IMR-90 (cell line): ENCODE data around the gene FMO1. TPM values are rescaled to one million over a fixed set of nuclear protein-coding genes. Genes with fewer than 3 reads are reported as not detected.

Experiments used
- ATAC-seq: fragments of 200-7000 bp; cut with Tn5 transposase; 2 replicates; pipeline ENCODE4 v1.9.1; 2020; ENCODE audit warnings: low read depth, mild to moderate bottlenecking, moderate library complexity
- BruUV-seq: library from RNA; stranded (reverse); fragments of 400-500 nt; replicated peaks from 2 replicates; lab custom pipeline; 2021; lab: Mats Ljungman, UMichigan
- CTCF ChIA-PET: fragments of 300-600 bp; formaldehyde crosslinking; extraction: SDS; loops from one replicate; lab custom pipeline; 2021; ENCODE audit warnings: antibody characterized with exemption; lab: Yijun Ruan, JAX
- POLR2A ChIA-PET: fragments of 300-600 bp; sonication (Branson Sonifier 250); formaldehyde crosslinking; loops from one replicate; lab custom pipeline; 2022; ENCODE audit warnings: antibody characterized with exemption; ENCODE audit not compliant: unreplicated experiment; lab: Charles Lee
- DNase-seq: peaks from one replicate; pipeline ENCODE4 v3.0.0; 2013
- H2AFZ ChIP-seq: replicated peaks from 2 replicates; pipeline ENCODE3; 2013; ENCODE audit warnings: low read length, mild to moderate bottlenecking; ENCODE audit not compliant: poor library complexity
- H2AK5ac ChIP-seq: 2 replicates; pipeline ENCODE4 v1.6.1; 2013; ENCODE audit warnings: low read depth, low read length, inconsistent platforms
- H2AK9ac ChIP-seq: replicated peaks from 2 replicates; pipeline ENCODE3; 2013; ENCODE audit warnings: mild to moderate bottlenecking, low read depth, low read length, moderate library complexity; ENCODE audit not compliant: poor library complexity
- H2BK120ac ChIP-seq: 2 replicates; pipeline ENCODE4 v1.6.1; 2013; ENCODE audit warnings: low read depth, low read length, inconsistent platforms
- H2BK15ac ChIP-seq: 3 replicates; pipeline ENCODE4 v1.6.1; 2013; ENCODE audit warnings: low read depth, low read length, inconsistent platforms
- H2BK20ac ChIP-seq: 2 replicates; pipeline ENCODE4 v1.6.1; 2013; ENCODE audit warnings: low read depth, mild to moderate bottlenecking, inconsistent platforms, low read length, moderate library complexity
- H2BK5ac ChIP-seq: 2 replicates; pipeline ENCODE4 v1.6.1; 2013; ENCODE audit warnings: mild to moderate bottlenecking, low read depth, low read length, inconsistent platforms; ENCODE audit not compliant: poor library complexity, severe bottlenecking
- H3K14ac ChIP-seq: replicated peaks from 2 replicates; pipeline ENCODE4 v1.6.1; 2013; ENCODE audit warnings: low read depth, low read length, inconsistent platforms
- H3K18ac ChIP-seq: 2 replicates; pipeline ENCODE4 v1.6.1; 2013; ENCODE audit warnings: low read depth, low read length, control low read depth
- H3K23ac ChIP-seq: 2 replicates; pipeline ENCODE4 v1.6.1; 2013; ENCODE audit warnings: low read depth, low read length, inconsistent platforms
- H3K27ac ChIP-seq: 2 replicates; pipeline ENCODE4 v1.5.1; 2013; ENCODE audit warnings: mild to moderate bottlenecking, control low read depth, low read length; ENCODE audit not compliant: insufficient read depth
- H3K27me3 ChIP-seq: 2 replicates; pipeline ENCODE4 v1.6.1; 2013; ENCODE audit warnings: low read length; ENCODE audit not compliant: control insufficient read depth, insufficient read depth
- H3K36me3 ChIP-seq: 2 replicates; pipeline ENCODE4 v1.6.1; 2013; ENCODE audit warnings: low read length, mixed read lengths; ENCODE audit not compliant: control insufficient read depth, insufficient read depth
- H3K4ac ChIP-seq: 2 replicates; pipeline ENCODE4 v1.6.1; 2013; ENCODE audit warnings: low read depth, low read length, inconsistent platforms
- H3K4me1 ChIP-seq: 2 replicates; pipeline ENCODE4 v1.6.1; 2013; ENCODE audit warnings: low read length, mixed read lengths; ENCODE audit not compliant: control insufficient read depth, insufficient read depth
- H3K4me2 ChIP-seq: 2 replicates; pipeline ENCODE4 v1.6.1; 2013; ENCODE audit warnings: low read depth, mild to moderate bottlenecking, control low read depth, low read length, moderate library complexity
- H3K4me3 ChIP-seq: 2 replicates; pipeline ENCODE4 v1.5.1; 2013; ENCODE audit warnings: low read depth, mild to moderate bottlenecking, control low read depth, low read length, moderate library complexity; ENCODE audit not compliant: insufficient read depth
- H3K56ac ChIP-seq: 2 replicates; pipeline ENCODE4 v1.6.1; 2013; ENCODE audit warnings: low read length, inconsistent platforms; ENCODE audit not compliant: insufficient read depth; ENCODE audit errors: extremely low read depth
- H3K79me1 ChIP-seq, 2 experiments: 2 replicates each; pipeline ENCODE4 v1.6.1; 2013; ENCODE audit warnings: low read length in 2 of 2, inconsistent platforms in 1 of 2, low read depth in 1 of 2
- H3K9ac ChIP-seq: 2 replicates; pipeline ENCODE4 v1.6.1; 2013; ENCODE audit warnings: low read depth, low read length, control low read depth
- H3K9me1 ChIP-seq: 2 replicates; pipeline ENCODE4 v1.6.1; 2013; ENCODE audit warnings: low read length, inconsistent platforms; ENCODE audit not compliant: insufficient read depth
- H3K9me3 ChIP-seq: 2 replicates; pipeline ENCODE4 v1.6.1; 2013; ENCODE audit warnings: low read length; ENCODE audit not compliant: control insufficient read depth, insufficient read depth
- H4K20me1 ChIP-seq: 2 replicates; pipeline ENCODE4 v1.6.1; 2013; ENCODE audit warnings: low read length, inconsistent platforms; ENCODE audit not compliant: insufficient read depth
- H4K5ac ChIP-seq: 2 replicates; pipeline ENCODE4 v1.6.1; 2013; ENCODE audit warnings: mild to moderate bottlenecking, low read depth, low read length, control low read depth
- H4K8ac ChIP-seq, 2 experiments: 2 replicates each; pipeline ENCODE4 v1.6.1; 2013; ENCODE audit warnings: low read depth in 2 of 2, low read length in 2 of 2, control low read depth in 1 of 2, inconsistent platforms in 1 of 2
- H4K91ac ChIP-seq: 2 replicates; pipeline ENCODE4 v1.6.1; 2013; ENCODE audit warnings: low read depth, low read length, inconsistent platforms; ENCODE audit not compliant: insufficient read depth
- CHD1 ChIP-seq: IDR thresholded peaks from 2 replicates; pipeline ENCODE4 v1.6.1; 2012; ENCODE audit warnings: low read depth, low read length, improper control_type of control experiment
- FOS ChIP-seq: fragments of 150-350 bp; IDR thresholded peaks from 2 replicates; pipeline ENCODE4 v1.6.1; 2016; ENCODE audit warnings: low read depth, low read length
- NFE2L2 ChIP-seq: fragments of 150-350 bp; IDR thresholded peaks from 2 replicates; pipeline ENCODE4 v1.6.1; 2016; ENCODE audit warnings: low read depth, mild to moderate bottlenecking, low read length
- RCOR1 ChIP-seq: IDR thresholded peaks from 2 replicates; pipeline ENCODE4 v1.6.1; 2012; ENCODE audit warnings: mild to moderate bottlenecking, low read length, improper control_type of control experiment; ENCODE audit not compliant: insufficient replicate concordance
- RFX5 ChIP-seq: IDR thresholded peaks from 2 replicates; pipeline ENCODE4 v1.8.0; 2012; ENCODE audit warnings: low read depth, mild to moderate bottlenecking, low read length, moderate library complexity
- USF2 ChIP-seq: fragments of 150-350 bp; IDR thresholded peaks from 2 replicates; pipeline ENCODE4 v1.6.1; 2017; ENCODE audit warnings: mild to moderate bottlenecking, antibody characterized with exemption, low read length, low read depth
- WGBS, 2 experiments: methylation state at CpG; one replicate each; pipeline versions ENCODE4 v1.1.5 to v1.1.7; 2013; ENCODE audit warnings: missing lambda C conversion rate in 2 of 2; ENCODE audit not compliant: insufficient read length in 1 of 2; ENCODE audit errors: extremely low coverage in 2 of 2; 5-methylcytosine and 5-hydroxymethylcytosine counted together
- dilution Hi-C: fragments of 300-500 bp; cut with HindIII; formaldehyde crosslinking; loops from one replicate; pipeline ENCODE4 v1.14.3; 2018; ENCODE audit warnings: low sequenced_read_pairs; ENCODE audit not compliant: unreplicated experiment
- in situ Hi-C: fragments of 300-500 bp; cut with MboI; formaldehyde crosslinking; loops from 3 replicates; pipeline ENCODE4 v1.14.3; 2019; ENCODE audit warnings: low sequenced_read_pairs, inconsistent platforms, mixed read lengths
- intact Hi-C: fragments of 100-400 bp; cut with micrococcal nuclease; formaldehyde crosslinking; loops from 2 replicates; pipeline ENCODE4 v1.10.0; 2022
- polyA plus RNA-seq, 3 experiments: library from polyadenylated mRNA; depleted of rRNA; stranded (reverse); fragments of >200 nt; gene quantifications; 2 replicates each; pipeline ENCODE4 v1.2.3, GENCODE V29; 2012; ENCODE audit warnings: low replicate concordance in 1 of 3
- total RNA-seq: library from RNA; depleted of rRNA; stranded (reverse); fragments of >200 nt; gene quantifications from 2 replicates; pipeline ENCODE4 v1.2.3, GENCODE V29; 2012

The FMO1 gene
- total and polyA plus RNA-seq, 2 of the 4 experiments (the other 2 are of a cell fraction) = not detected

- Histone ChIP-seq H3K56ac (no peak overlapping the region), H3K23ac (no peak overlapping the region), H3K27ac (no peak overlapping the region), H2BK120ac (no peak overlapping the region), H2BK15ac (no peak overlapping the region), H3K27me3 (no peaks in the 10 kb centered on the region; the same call in 1 of the 2 replicates), H2AFZ (no peak overlapping the region), H2BK5ac (no peak overlapping the region), H3K4me1 (no peaks in the 10 kb centered on the region), H3K9me1 (no peaks in the 10 kb centered on the region), H3K4ac (no peak overlapping the region), H2BK20ac (no peak overlapping the region), H3K79me1 (no peaks in the 10 kb centered on the region), H4K5ac (no peak overlapping the region), H4K20me1 (no peaks in the 10 kb centered on the region), H3K9me3 (no peaks in the 10 kb centered on the region), H3K4me3 (no peak overlapping the region), H3K4me2 (no peak overlapping the region), H3K36me3 (no peaks in the 10 kb centered on the region), H4K8ac (no peak overlapping the region), H2AK5ac (no peak overlapping the region), H4K91ac (no peak overlapping the region), H3K9ac (no peak overlapping the region), H3K18ac (no peak overlapping the region), H2AK9ac (no peak overlapping the region), H3K14ac (no peak overlapping the region)
- ChIA-PET CTCF (no interaction called here), POLR2A (no interaction called here)
- no peak for ATAC-seq
- in situ Hi-C loops (no loop called here), dilution Hi-C loops (no loop called here), intact Hi-C loops (no loop called here)
- TF ChIP-seq CHD1 (no peak), FOS (no peak), RFX5 (no peak), RCOR1 (no peak), NFE2L2 (no peak), USF2 (no peak)
- no peak for DNase-seq
- whole genome bisulfite sequencing, 2 experiments = 50% methylated on average over 1 of the region's 2 CpGs; no CpG with 5 or more reads in 1 of the 2 experiments
- no TSS peak for BruUV-seq
These were observed 30.9 kb downstream of the FMO1 start for GRCh38 chr1:171279234-171279633.
